Sigmoid colon (tissue), 7 donors: ENCODE measurements around the gene STKLD1. TPM values are rescaled to one million over a fixed set of nuclear protein-coding genes. Genes with fewer than 3 reads are reported as not detected.

Experiments used
- DNase-seq: peaks from one replicate; pipeline ENCODE4 v3.0.0-alpha.2; 2019
- H3K27ac ChIP-seq, 4 donors: fragments of 200-600 bp; sonication (generic); one replicate each; pipeline ENCODE4 v1.5.1; 2016 to 2019; ENCODE audit warnings: mild to moderate bottlenecking in 1 of 4
- H3K27me3 ChIP-seq, 3 donors: fragments of 200-600 bp; sonication (generic); one replicate each; pipeline ENCODE4 v1.5.1; 2019; ENCODE audit warnings: mild to moderate bottlenecking in 1 of 3
- H3K36me3 ChIP-seq, 4 donors: fragments of 200-600 bp; sonication (generic); one replicate each; pipeline ENCODE4 v1.5.1; 2016 to 2019
- H3K4me1 ChIP-seq, 4 donors: fragments of 200-600 bp; sonication (generic); one replicate each; pipeline ENCODE4 v1.5.1; 2017 to 2019
- H3K4me3 ChIP-seq, 4 donors: fragments of 200-600 bp; sonication (generic); one replicate each; pipeline ENCODE4 v1.5.1; 2017 to 2019; ENCODE audit warnings: mild to moderate bottlenecking in 2 of 4, moderate library complexity in 1 of 4
- H3K9me3 ChIP-seq, 4 donors: fragments of 200-600 bp in 3 of 4; sonication (generic) in 3 of 4; one replicate each; pipeline versions ENCODE4 v1.5.1 to v1.6.1; 2013 to 2019
- EP300 ChIP-seq, 4 donors: sonication (generic); formaldehyde crosslinking; IDR thresholded peaks; one replicate each; pipeline ENCODE4 v1.6.1; 2017; ENCODE audit warnings: antibody characterized with exemption in 4 of 4
- POLR2A ChIP-seq, 2 donors: fragments of 450-650 bp; IDR thresholded peaks; one replicate each; pipeline ENCODE4 v1.6.1; 2016; ENCODE audit warnings: antibody characterized with exemption in 2 of 2, mild to moderate bottlenecking in 2 of 2, moderate library complexity in 2 of 2
- POLR2AphosphoS5 ChIP-seq, 4 donors: sonication (generic); formaldehyde crosslinking; IDR thresholded peaks; one replicate each; pipeline ENCODE4 v1.6.1; 2017; ENCODE audit warnings: antibody characterized with exemption in 4 of 4
- WGBS, 2 donors: extraction: QIAGEN DNeasy Blood & Tissue Kit; methylation state at CpG; one replicate each; pipeline ENCODE4 v1.1.7; 2013; 5-methylcytosine and 5-hydroxymethylcytosine counted together
- intact Hi-C: fragments of 100-400 bp; cut with DNase I; formaldehyde crosslinking; loops from one replicate; pipeline ENCODE4 v1.15.1; 2023
- polyA plus RNA-seq, 3 donors: library from polyadenylated mRNA; stranded (reverse); fragments of 200-250 nt; gene quantifications; one replicate each; pipeline ENCODE4 v1.2.3, GENCODE V29; 2013
- total RNA-seq, 4 donors: library from RNA; depleted of rRNA; stranded (reverse); fragments of >200 nt; gene quantifications; one replicate each; pipeline ENCODE4 v1.1.0, GENCODE V29; 2016
- TF ChIP-seq, protein P1 (sequence below), 4 experiments: fragments of 450-650 bp in 3 of 4; fragments of 200-600 bp in 1 of 4; IDR thresholded peaks; one replicate each; pipeline ENCODE4 v1.5.1; 2016 to 2019; ENCODE audit warnings: antibody characterized with exemption in 4 of 4, mild to moderate bottlenecking in 3 of 4, moderate library complexity in 2 of 4
- donor health status: healthy with polysubstance abuse.
- donor health status: Bipolar disorder and iron deficiency.
- donor health status: healthy.

Gene STKLD1
- total and polyA plus RNA-seq, 7 donors, result 0.49 to 8.3 (median 1.5) TPM; not detected in 1

DNA sequence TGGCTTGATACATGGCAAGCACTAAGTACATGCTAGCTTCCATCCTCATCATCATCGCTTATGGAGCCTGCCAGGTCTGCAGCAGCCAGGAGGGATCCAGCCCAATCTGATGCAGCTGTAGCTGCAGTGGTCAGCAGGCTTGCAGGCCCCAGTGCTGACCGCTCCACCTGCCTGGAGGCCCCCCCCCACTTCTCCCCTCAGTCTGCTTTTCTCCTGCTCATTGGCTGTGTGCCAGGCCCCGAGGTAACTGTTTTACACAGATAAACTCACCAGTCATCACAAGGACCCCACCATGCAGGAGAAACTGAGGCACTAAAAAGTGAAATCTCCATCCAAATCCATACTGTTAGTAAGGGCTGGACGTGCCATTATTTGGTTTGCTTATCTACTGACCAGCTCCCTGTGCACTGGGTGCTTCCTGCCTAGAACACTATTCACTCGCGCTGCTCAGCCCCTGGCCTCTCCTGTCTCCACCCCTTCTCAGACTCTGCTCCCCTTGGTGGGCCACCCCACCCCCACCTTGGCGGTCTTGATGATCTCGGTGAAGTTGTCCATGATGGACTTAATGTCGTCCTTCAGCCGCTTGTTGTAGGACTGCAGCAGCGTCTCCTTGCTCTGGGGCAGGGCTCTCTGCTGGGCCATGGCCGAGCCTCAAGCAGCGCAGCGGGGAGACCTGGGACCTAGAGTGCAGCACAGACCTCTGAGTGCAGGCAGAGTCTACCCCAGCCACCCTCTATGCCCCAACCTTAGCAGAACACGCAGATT, 30.0 kb upstream of the STKLD1 start:
- DNase-seq, result no peak
- Histone ChIP-seq H3K9me3 (no peaks in the 10 kb centered on the region), H3K4me3 (peak overlapping the region; percentile 78 to 96 (median 88)), H3K4me1 (peaks cover 0 to 31% (median 27%) of the 10 kb centered on the region in 4 donors), H3K27ac (peak overlapping the region; percentile 90 to 93 (median 92)), H3K27me3 (no peaks in the 10 kb centered on the region), H3K36me3 (peaks cover 46 to 69% (median 57%) of the 10 kb centered on the region in 4 donors)
- no peak for TF ChIP-seq POLR2AphosphoS5 (IDR thresholded peaks at IDR 0.05)
- TF ChIP-seq POLR2A (IDR thresholded peaks at IDR 0.05), result no peak
- no peak for TF ChIP-seq EP300 (IDR thresholded peaks at IDR 0.05)
- TF ChIP-seq, protein P1, sequence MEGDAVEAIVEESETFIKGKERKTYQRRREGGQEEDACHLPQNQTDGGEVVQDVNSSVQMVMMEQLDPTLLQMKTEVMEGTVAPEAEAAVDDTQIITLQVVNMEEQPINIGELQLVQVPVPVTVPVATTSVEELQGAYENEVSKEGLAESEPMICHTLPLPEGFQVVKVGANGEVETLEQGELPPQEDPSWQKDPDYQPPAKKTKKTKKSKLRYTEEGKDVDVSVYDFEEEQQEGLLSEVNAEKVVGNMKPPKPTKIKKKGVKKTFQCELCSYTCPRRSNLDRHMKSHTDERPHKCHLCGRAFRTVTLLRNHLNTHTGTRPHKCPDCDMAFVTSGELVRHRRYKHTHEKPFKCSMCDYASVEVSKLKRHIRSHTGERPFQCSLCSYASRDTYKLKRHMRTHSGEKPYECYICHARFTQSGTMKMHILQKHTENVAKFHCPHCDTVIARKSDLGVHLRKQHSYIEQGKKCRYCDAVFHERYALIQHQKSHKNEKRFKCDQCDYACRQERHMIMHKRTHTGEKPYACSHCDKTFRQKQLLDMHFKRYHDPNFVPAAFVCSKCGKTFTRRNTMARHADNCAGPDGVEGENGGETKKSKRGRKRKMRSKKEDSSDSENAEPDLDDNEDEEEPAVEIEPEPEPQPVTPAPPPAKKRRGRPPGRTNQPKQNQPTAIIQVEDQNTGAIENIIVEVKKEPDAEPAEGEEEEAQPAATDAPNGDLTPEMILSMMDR (IDR thresholded peaks at IDR 0.05), result no peak
- 79 to 80% methylated on average over 15 of the region's 15 CpGs for WGBS, 2 donors
- intact Hi-C loops, result loop anchor here (5.0 kb wide), 1 partner anchor 116 kb away; no protein-coding TSS in a partner anchor

DNA sequence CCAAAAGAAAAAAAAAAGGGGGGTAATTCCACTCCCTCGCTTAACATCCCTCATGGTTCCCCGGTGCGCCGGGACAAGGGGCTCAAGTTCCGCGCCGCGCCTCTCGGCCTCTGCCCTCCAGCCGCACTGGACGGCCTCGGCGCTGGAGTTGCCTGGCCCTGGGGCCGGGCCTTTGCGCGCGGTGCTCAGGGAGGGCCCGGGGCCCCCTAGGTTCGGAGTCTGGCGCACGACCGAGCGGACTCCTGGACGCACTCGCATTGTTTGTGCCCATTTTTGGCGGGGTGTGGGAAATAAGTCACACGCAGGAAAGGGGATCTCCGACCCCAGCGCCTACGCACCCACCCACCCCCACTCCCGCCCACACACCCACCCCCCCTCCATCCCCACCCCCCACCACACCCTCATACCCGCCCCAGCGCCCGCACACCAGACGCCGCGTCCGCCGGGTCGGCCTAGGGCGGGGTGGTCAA, 28.6 kb upstream of the STKLD1 start:
- DNase-seq, result no peak
- no peaks in the 10 kb centered on the region for H3K9me3 ChIP-seq
- H3K27ac ChIP-seq, result peak overlapping the region; percentile 90 to 93 (median 92)
- intact Hi-C loops, result loop anchor here (5.0 kb wide), 1 partner anchor 115 kb away; no protein-coding TSS in a partner anchor
- peaks cover 41 to 69% (median 57%) of the 10 kb centered on the region in 4 donors for H3K36me3 ChIP-seq
- TF ChIP-seq, protein P1 (IDR thresholded peaks at IDR 0.05), result no peak
- TF ChIP-seq EP300 (IDR thresholded peaks at IDR 0.05), result no peak
- TF ChIP-seq POLR2AphosphoS5 (IDR thresholded peaks at IDR 0.05), result no peak
- TF ChIP-seq POLR2A (IDR thresholded peaks at IDR 0.05), result no peak
- peaks cover 0 to 31% (median 27%) of the 10 kb centered on the region in 4 donors for H3K4me1 ChIP-seq
- WGBS, 2 donors, result 0% methylated on average over 39 to 41 of the region's 41 CpGs
- H3K27me3 ChIP-seq, result no peaks in the 10 kb centered on the region
- peak overlapping the region; percentile 78 to 96 (median 88) for H3K4me3 ChIP-seq

DNA sequence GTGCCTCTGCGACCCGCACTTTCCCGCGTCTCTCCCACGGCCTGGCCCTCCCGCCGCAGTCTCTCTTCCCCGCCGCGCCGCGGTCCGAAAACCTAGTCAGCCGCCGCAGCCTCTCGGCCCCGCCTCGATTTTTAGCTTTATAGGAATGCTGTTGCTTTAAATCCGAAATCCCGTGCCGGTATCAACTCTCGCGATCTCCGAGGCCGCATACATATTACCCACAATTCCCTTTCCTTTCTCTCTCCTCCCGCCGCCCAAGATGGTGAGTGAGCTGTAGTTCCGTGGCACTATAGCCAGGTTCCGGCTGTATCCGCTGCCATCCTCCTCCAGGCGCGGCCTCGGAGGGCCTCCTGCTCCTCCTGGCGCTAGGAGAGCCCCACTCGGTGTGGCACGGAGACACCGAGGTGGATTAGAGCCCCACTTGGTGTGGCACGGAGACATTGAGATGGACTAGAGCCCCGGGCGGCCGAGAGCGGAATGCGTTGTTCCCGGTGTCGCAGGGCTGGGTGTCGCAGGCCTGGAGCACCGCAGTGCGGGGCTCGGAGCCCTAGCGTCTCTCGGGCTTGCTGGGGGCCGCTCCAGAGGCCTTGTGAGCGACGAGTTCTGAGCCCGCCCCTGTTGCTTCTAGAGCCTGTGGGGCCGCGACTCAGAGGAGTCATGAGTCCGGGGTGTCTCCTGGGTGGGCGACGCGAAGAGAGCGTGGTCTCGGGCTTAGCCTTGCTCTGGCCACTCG, 28.0 kb upstream of the STKLD1 start, which contains the start of the genes MED22 and RPL7A:
Gene MED22 (minus strand): TSS at position 147 of the 733 bp plus-strand sequence. CDS start 1,469 bp downstream, outside the sequence.
Gene RPL7A (plus strand): TSS at position 234 of the 733 bp plus-strand sequence. CDS start 26 bp downstream, at position 260.
- DNase-seq, result peak; percentile 97

More for the DNA sequence above, 28.0 kb upstream of the STKLD1 start, which contains the start of the genes MED22 and RPL7A:
- intact Hi-C loops, result loop anchor here (1.0 to 5.0 kb wide), 2 partner anchors 28 to 114 kb away; partner anchors contain the start of genes STKLD1 and SURF4
- Histone ChIP-seq H3K27me3 (no peaks in the 10 kb centered on the region), H3K4me1 (peaks cover 0 to 31% (median 27%) of the 10 kb centered on the region in 4 donors), H3K9me3 (no peaks in the 10 kb centered on the region), H3K36me3 (peaks cover 35 to 69% (median 56%) of the 10 kb centered on the region in 4 donors), H3K27ac (peak within 1 kb of the TSS; percentile 90 to 93 (median 92)), H3K4me3 (peak within 1 kb of the TSS; percentile 78 to 96 (median 88))
- whole genome bisulfite sequencing, 2 donors, result 0% methylated on average over 64 of the region's 64 CpGs
- TF ChIP-seq POLR2AphosphoS5 (IDR thresholded peaks at IDR 0.05), result peak; percentile 90 to 98 (median 95)
- TF ChIP-seq, protein P1 (IDR thresholded peaks at IDR 0.05), result no peak
- TF ChIP-seq POLR2A (IDR thresholded peaks at IDR 0.05), result peak; percentile 90 to 92
- TF ChIP-seq EP300 (IDR thresholded peaks at IDR 0.05), result no peak
